CD4-positive, alpha-beta memory T cell (primary cell): ENCODE measurements around the gene RASA4B. TPM values are rescaled to one million over a fixed set of nuclear protein-coding genes. Genes with fewer than 3 reads are reported as not detected.

Source experiments
- CTCF ChIA-PET: fragments of 350-600 bp; sonication (Branson Sonifier 250); formaldehyde crosslinking; loops from one replicate; lab custom pipeline; 2021; ENCODE audit warnings: inconsistent platforms; ENCODE audit not compliant: partially characterized antibody; lab: Charles Lee
- POLR2A ChIA-PET: fragments of 350-600 bp; sonication (Branson Sonifier 250); formaldehyde crosslinking; loops from one replicate; lab custom pipeline; 2021; ENCODE audit not compliant: partially characterized antibody; lab: Charles Lee
- DNase-seq, 5 donors: peaks; one replicate each; pipeline versions ENCODE4 v3.0.0 to v3.0.0-alpha.2; 2020 to 2022; ENCODE audit warnings: mixed read lengths in 1 of 5
- H3K27ac ChIP-seq: one replicate; pipeline ENCODE4 v1.7.0; 2013; ENCODE audit warnings: low read depth, low read length
- H3K27me3 ChIP-seq: 2 replicates; pipeline ENCODE4 v1.7.0; 2013; ENCODE audit warnings: mild to moderate bottlenecking, low read length, moderate library complexity; ENCODE audit not compliant: insufficient read depth
- H3K36me3 ChIP-seq: 2 replicates; pipeline ENCODE4 v1.7.0; 2013; ENCODE audit warnings: mild to moderate bottlenecking, low read length, moderate library complexity; ENCODE audit not compliant: insufficient read depth
- H3K4me1 ChIP-seq: 2 replicates; pipeline ENCODE4 v1.7.0; 2013; ENCODE audit warnings: mild to moderate bottlenecking, low read length, moderate library complexity; ENCODE audit not compliant: insufficient read depth
- H3K4me3 ChIP-seq, 2 donors: one replicate each; pipeline ENCODE4 v1.7.0; 2013; ENCODE audit warnings: low read length in 2 of 2, mild to moderate bottlenecking in 1 of 2
- H3K9me3 ChIP-seq, 2 donors: one replicate each; pipeline ENCODE4 v1.7.0; 2013; ENCODE audit warnings: low read length in 2 of 2, control low read depth in 1 of 2; ENCODE audit not compliant: control insufficient read depth in 1 of 2
- H3K27ac Mint-ChIP-seq, 7 donors: one replicate each; pipeline ENCODE4 v1.8.0; 2020 to 2021; ENCODE audit warnings: mixed read lengths in 7 of 7, mild to moderate bottlenecking in 6 of 7, inconsistent platforms in 3 of 7, moderate library complexity in 3 of 7
- H3K27me3 Mint-ChIP-seq, 2 donors: one replicate each; pipeline ENCODE4 v1.8.0; 2020 to 2021; ENCODE audit warnings: mixed read lengths in 2 of 2
- H3K36me3 Mint-ChIP-seq, 2 donors: one replicate each; pipeline ENCODE4 v1.8.0; 2020 to 2021; ENCODE audit warnings: mixed read lengths in 2 of 2, inconsistent platforms in 1 of 2, mild to moderate bottlenecking in 1 of 2
- H3K4me1 Mint-ChIP-seq, 4 donors: one replicate each; pipeline ENCODE4 v1.8.0; 2020 to 2021; ENCODE audit warnings: mixed read lengths in 4 of 4, mild to moderate bottlenecking in 1 of 4
- H3K4me3 Mint-ChIP-seq, 8 donors: one replicate each; pipeline ENCODE4 v1.8.0; 2020 to 2021; ENCODE audit warnings: mixed read lengths in 8 of 8, mild to moderate bottlenecking in 7 of 8, moderate library complexity in 6 of 8, inconsistent platforms in 3 of 8
- H3K9me3 Mint-ChIP-seq, 8 donors: one replicate each; pipeline ENCODE4 v1.8.0; 2020 to 2021; ENCODE audit warnings: mixed read lengths in 8 of 8, mild to moderate bottlenecking in 5 of 8, inconsistent platforms in 3 of 8, moderate library complexity in 1 of 8
- intact Hi-C: fragments of 100-400 bp; cut with micrococcal nuclease; formaldehyde crosslinking; loops from one replicate; pipeline ENCODE4 v1.15.1; 2023
- polyA plus RNA-seq, 2 donors: library from polyadenylated mRNA; unstranded; fragments of 300-500 nt; fragmentation: Illumina TruSeq; gene quantifications; one replicate each; pipeline ENCODE4 v1.2.3, GENCODE V29; 2021
- total RNA-seq, 2 experiments: library from RNA; stranded (reverse); gene quantifications; one replicate each; pipeline ENCODE4 v1.2.3, GENCODE V29; 2021

RASA4B gene
- total and polyA plus RNA-seq, 4 experiments from 2014 or later: 5.0 to 15.8 (median 13.4) TPM

DNA sequence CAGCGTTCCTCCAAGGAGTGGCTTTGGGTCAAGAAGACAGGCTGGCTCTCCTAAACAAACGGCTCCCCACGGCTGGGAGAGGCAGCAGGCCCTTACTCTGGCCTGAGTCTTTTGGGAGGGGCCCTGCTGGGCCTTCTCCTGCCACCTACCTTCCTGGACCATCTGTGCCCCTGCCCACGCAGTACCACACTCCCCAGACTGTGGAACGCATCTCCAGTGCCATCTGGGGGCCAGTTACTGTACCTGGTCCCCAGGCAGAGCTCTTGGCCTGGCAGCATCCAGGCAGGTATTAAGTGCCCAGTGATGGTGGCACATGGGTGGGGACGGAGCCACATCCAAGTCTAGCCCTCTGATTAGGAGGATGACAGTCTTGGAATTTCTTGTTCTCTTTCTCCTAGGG, 67.3 kb downstream of the RASA4B start:
- Histone ChIP-seq H3K4me3 (no peak overlapping the region), H3K36me3 (peaks cover 7% of the 10 kb centered on the region), H3K27me3 (no peaks in the 10 kb centered on the region), H3K4me1 (no peaks in the 10 kb centered on the region), H3K9me3 (no peaks in the 10 kb centered on the region), H3K27ac (no peak overlapping the region)
- intact Hi-C loops: loop anchor here (2.0 kb wide), 2 partner anchors 37 to 171 kb away; no protein-coding TSS in a partner anchor
- Mint-ChIP-seq H3K27me3 (no peaks in the 10 kb centered on the region), H3K4me1 (peaks cover 0 to 4% (median 2%) of the 10 kb centered on the region in 4 donors), H3K27ac (peak overlapping the region in 5 of 7 donors; percentile 67 to 83 (median 75)), H3K36me3 (peaks cover 0 to 21% of the 10 kb centered on the region in 2 donors), H3K4me3 (no peak overlapping the region), H3K9me3 (no peaks in the 10 kb centered on the region)
- ChIA-PET POLR2A (interaction anchor here (1.0 to 1.8 kb wide), 7 partner anchors 24 to 163 kb away, joined by 3 to 13 read pairs (median 8); partner anchors contain the start of genes PRKRIP1 and SH2B2), CTCF (interaction anchor here (1.2 to 7.2 kb wide), 14 partner anchors 10 to 59 kb away, joined by 4 to 134 read pairs (median 8); partner anchors contain the start of genes ALKBH4, LRWD1 and PRKRIP1)
- DNase-seq: peak; percentile 46 to 62 (median 55)

DNA sequence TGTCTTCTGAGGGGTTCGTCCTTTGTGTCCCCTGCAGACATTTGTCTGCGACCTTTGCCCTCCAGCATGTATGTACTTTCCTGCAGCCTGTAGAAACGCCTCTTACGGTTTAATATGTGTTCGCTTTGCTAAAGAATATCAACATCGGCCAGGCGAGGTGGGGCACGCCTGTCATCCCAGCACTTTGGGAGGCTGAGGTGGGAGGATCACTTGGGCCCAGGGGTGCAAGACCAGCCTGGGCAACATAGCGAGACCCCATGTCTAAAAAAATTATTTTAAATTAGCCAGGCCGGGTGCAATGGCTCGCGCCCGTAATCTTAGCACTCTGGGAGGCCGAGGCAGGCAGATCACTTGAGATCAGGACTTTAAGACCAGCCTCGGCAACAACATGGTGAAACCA, 68.4 kb downstream of the RASA4B start:
- peaks cover 0 to 23% of the 10 kb centered on the region in 2 donors for H3K36me3 Mint-ChIP-seq
- H3K4me3 ChIP-seq: no peak overlapping the region
- no peak overlapping the region for H3K27ac ChIP-seq
- H3K9me3 Mint-ChIP-seq: no peaks in the 10 kb centered on the region
- no peak for DNase-seq
- no peaks in the 10 kb centered on the region for H3K4me1 ChIP-seq
- no peak overlapping the region for H3K27ac Mint-ChIP-seq
- H3K27me3 Mint-ChIP-seq: no peaks in the 10 kb centered on the region
- intact Hi-C loops: loop anchor here (1.0 kb wide), 1 partner anchor 45 kb away; no protein-coding TSS in a partner anchor
- H3K4me1 Mint-ChIP-seq: peaks cover 0 to 4% (median 2%) of the 10 kb centered on the region in 4 donors
- H3K36me3 ChIP-seq: peaks cover 7% of the 10 kb centered on the region
- POLR2A ChIA-PET: interaction anchor here (1.8 kb wide), 2 partner anchors 23 to 33 kb away, joined by 11 to 13 read pairs; no protein-coding TSS in a partner anchor
- no peaks in the 10 kb centered on the region for H3K9me3 ChIP-seq
- H3K4me3 Mint-ChIP-seq: no peak overlapping the region
- H3K27me3 ChIP-seq: no peaks in the 10 kb centered on the region
- CTCF ChIA-PET: interaction anchor here (1.6 to 7.2 kb wide), 7 partner anchors 10 to 58 kb away, joined by 5 to 134 read pairs (median 7); partner anchors contain the start of gene PRKRIP1

DNA sequence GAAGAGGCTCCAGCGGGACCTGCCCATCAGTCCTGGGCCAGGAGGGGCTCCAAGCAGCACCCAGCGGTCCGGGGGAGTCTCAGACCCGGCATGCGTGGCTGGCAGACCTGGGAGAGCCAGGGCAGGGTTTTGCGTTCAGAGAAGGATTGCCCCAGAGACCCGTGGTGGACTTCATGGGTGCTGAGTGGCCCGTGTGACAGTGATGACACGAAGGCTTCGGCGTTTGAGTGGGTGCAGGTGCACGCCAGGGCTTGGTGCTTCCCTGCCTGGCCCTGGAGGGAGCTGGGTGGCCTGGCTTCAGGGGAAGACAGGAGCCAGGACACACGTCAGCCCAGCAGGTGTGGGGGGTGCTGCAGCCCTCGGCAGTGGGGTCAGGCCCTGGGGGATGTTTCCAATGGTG, 70.3 kb downstream of the RASA4B start:
- peaks cover 0 to 26% of the 10 kb centered on the region in 2 donors for H3K36me3 Mint-ChIP-seq
- no peaks in the 10 kb centered on the region for H3K9me3 Mint-ChIP-seq
- no peak overlapping the region for H3K27ac Mint-ChIP-seq

DNA sequence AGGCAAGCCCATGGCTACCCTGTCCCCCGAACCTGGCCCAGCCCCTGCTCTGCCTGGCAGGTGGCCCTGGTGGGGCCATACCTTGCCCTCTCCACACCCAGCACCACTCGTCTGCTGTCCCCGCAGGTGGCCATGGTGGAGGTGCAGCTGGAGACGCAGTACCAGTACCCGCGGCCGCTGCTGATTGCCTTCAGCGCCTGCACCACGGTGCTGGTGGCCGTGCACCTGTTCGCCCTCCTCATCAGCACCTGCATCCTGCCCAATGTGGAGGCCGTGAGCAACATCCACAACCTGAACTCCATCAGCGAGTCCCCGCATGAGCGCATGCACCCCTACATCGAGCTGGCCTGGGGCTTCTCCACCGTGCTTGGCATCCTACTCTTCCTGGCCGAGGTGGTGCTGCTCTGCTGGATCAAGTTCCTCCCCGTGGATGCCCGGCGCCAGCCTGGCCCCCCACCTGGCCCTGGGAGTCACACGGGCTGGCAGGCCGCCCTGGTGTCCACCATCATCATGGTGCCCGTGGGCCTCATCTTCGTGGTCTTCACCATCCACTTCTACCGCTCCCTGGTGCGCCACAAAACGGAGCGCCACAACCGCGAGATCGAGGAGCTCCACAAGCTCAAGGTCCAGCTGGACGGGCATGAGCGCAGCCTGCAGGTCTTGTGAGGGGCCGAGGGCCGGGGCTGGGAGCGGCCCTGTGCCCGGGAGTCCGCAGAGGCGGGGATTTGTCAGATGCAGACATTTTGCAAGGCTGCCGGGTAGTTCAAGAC, 71.0 kb downstream of the RASA4B start:
- DNase-seq: no peak
- Mint-ChIP-seq H3K9me3 (no peaks in the 10 kb centered on the region), H3K4me1 (peaks cover 0 to 4% (median 2%) of the 10 kb centered on the region in 4 donors), H3K36me3 (peaks cover 3 to 31% of the 10 kb centered on the region in 2 donors), H3K4me3 (no peak overlapping the region), H3K27ac (no peak overlapping the region), H3K27me3 (no peaks in the 10 kb centered on the region)
- H3K4me1 ChIP-seq: no peaks in the 10 kb centered on the region
- H3K4me3 ChIP-seq: no peak overlapping the region
- H3K36me3 ChIP-seq: peaks cover 7% of the 10 kb centered on the region
- no peaks in the 10 kb centered on the region for H3K9me3 ChIP-seq
- ChIA-PET CTCF (interaction anchor here (1.7 to 7.2 kb wide), 2 partner anchors 12 to 33 kb away, joined by 3 to 134 read pairs; partner anchors contain the start of gene ORAI2), POLR2A (interaction anchor here (1.1 kb wide), 1 partner anchor 17 kb away, joined by 3 read pairs; the partner anchor contains the start of gene ALKBH4)
- intact Hi-C loops: no loop called here
- H3K27me3 ChIP-seq: no peaks in the 10 kb centered on the region
- no peak overlapping the region for H3K27ac ChIP-seq

More for the DNA sequence above, 70.3 kb downstream of the RASA4B start:
- Histone ChIP-seq H3K4me1 (no peaks in the 10 kb centered on the region), H3K9me3 (no peaks in the 10 kb centered on the region), H3K4me3 (no peak overlapping the region), H3K36me3 (peaks cover 7% of the 10 kb centered on the region), H3K27ac (no peak overlapping the region), H3K27me3 (no peaks in the 10 kb centered on the region)
- Mint-ChIP-seq H3K4me3 (no peak overlapping the region), H3K4me1 (peaks cover 0 to 4% (median 2%) of the 10 kb centered on the region in 4 donors), H3K27me3 (no peaks in the 10 kb centered on the region)
- DNase-seq: no peak
- intact Hi-C loops: no loop called here
- ChIA-PET CTCF (interaction anchor here (1.7 to 7.2 kb wide), 3 partner anchors 13 to 41 kb away, joined by 3 to 134 read pairs (median 96); partner anchors contain the start of gene ORAI2), POLR2A (no interaction called here)

DNA sequence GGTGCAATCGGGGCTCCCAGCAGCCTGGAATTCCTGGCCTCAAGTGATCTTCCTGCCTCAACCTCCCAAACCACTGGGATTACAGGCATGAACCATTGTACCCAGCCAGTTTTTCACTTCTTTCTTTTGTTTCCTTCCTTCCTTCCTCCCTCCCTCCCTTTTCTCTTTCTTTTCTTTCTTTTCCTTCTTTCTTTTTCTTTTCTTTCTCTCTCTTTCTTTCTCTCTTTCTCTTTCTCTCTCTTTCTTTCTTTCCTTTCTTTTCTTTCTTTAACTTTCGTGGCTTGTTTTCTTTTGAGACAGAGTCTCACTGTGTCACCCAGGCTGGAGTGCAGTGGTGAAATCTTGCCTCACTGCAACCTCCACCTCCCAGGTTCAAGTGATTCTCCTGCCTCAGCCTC, 71.9 kb downstream of the RASA4B start:
- Mint-ChIP-seq H3K27ac (peak overlapping the region in 1 of 7 donors; percentile 52), H3K4me3 (no peak overlapping the region), H3K27me3 (no peaks in the 10 kb centered on the region), H3K9me3 (no peaks in the 10 kb centered on the region), H3K4me1 (peaks cover 0 to 4% (median 2%) of the 10 kb centered on the region in 4 donors), H3K36me3 (peaks cover 5 to 32% of the 10 kb centered on the region in 2 donors)
- no peaks in the 10 kb centered on the region for H3K4me1 ChIP-seq
- peaks cover 7% of the 10 kb centered on the region for H3K36me3 ChIP-seq
- no peak overlapping the region for H3K27ac ChIP-seq
- H3K4me3 ChIP-seq: no peak overlapping the region
- no peaks in the 10 kb centered on the region for H3K9me3 ChIP-seq
- POLR2A ChIA-PET: interaction anchor here (1.1 kb wide), 1 partner anchor 18 kb away, joined by 3 read pairs; the partner anchor contains the start of gene ALKBH4
- CTCF ChIA-PET: interaction anchor here (1.0 kb wide), 1 partner anchor 41 kb away, joined by 3 read pairs; no protein-coding TSS in a partner anchor
- intact Hi-C loops: no loop called here
- H3K27me3 ChIP-seq: no peaks in the 10 kb centered on the region
- no peak for DNase-seq

DNA sequence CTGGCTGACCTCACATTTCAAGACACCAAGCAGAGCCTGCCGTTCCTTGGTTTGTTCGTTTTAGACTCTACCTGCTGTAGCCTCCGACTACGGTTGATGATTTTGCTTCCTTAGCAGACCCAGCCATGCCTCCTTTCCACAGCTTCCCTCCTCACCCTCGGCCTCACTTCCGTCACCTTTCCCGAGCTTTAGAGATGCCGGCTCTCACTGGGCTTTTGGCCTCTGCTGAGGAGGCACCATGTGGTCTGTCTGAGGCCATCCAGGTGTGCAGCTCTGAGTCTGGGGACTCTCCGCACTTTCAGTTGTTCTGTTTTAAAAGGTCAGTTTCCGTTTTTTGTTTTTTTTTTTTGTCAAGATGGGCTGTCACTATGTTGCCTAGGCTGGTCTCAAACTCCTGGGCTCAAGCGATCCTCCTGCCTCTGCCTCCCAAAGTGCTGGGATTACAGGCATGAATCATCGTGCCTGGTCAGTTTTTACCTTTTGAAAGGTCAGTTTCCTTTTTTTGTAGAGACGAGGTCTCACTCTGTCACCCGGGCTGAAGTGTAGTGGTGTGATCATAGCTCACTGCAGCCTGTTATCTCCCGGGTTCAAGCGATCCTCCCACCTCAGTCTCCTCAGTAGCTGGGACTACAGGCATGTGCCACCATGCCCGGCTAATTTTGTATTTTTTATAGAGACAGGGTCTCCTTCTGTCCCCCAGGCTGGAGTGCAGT, 72.5 kb downstream of the RASA4B start:
- Histone ChIP-seq H3K9me3 (no peaks in the 10 kb centered on the region), H3K27ac (no peak overlapping the region), H3K36me3 (peaks cover 7% of the 10 kb centered on the region), H3K27me3 (no peaks in the 10 kb centered on the region), H3K4me1 (no peaks in the 10 kb centered on the region), H3K4me3 (no peak overlapping the region)
- intact Hi-C loops: no loop called here
- no peak for DNase-seq
- no peaks in the 10 kb centered on the region for H3K27me3 Mint-ChIP-seq
- peaks cover 0 to under 1% (median 0%) of the 10 kb centered on the region in 4 donors for H3K4me1 Mint-ChIP-seq
- no peak overlapping the region for H3K4me3 Mint-ChIP-seq
- ChIA-PET CTCF (interaction anchor here (1.0 to 2.1 kb wide), 3 partner anchors 30 to 40 kb away, joined by 3 to 8 read pairs (median 4); no protein-coding TSS in a partner anchor), POLR2A (interaction anchor here (1.1 kb wide), 1 partner anchor 19 kb away, joined by 3 read pairs; the partner anchor contains the start of gene ALKBH4)
- no peaks in the 10 kb centered on the region for H3K9me3 Mint-ChIP-seq
- peak overlapping the region in 5 of 7 donors; percentile 23 to 89 (median 50) for H3K27ac Mint-ChIP-seq
- peaks cover 5 to 32% of the 10 kb centered on the region in 2 donors for H3K36me3 Mint-ChIP-seq
